NB4 (cell line): ENCODE measurements around the gene TSKS.

Experiments used
- DNase-seq: peaks from one replicate; pipeline ENCODE4 v3.0.0; 2010; ENCODE audit warnings: low read depth
- H3K4me3 ChIP-seq: one replicate; pipeline ENCODE4 v1.5.1; 2011; ENCODE audit warnings: mild to moderate bottlenecking, low read depth, low read length, moderate library complexity
- CTCF ChIP-seq: IDR thresholded peaks from one replicate; pipeline ENCODE4 v1.5.1; 2012; ENCODE audit warnings: low read depth, low read length
- MAX ChIP-seq: IDR thresholded peaks from 2 replicates; pipeline ENCODE4 v1.6.1; 2011; ENCODE audit warnings: low read depth, low read length
- MYC ChIP-seq: IDR thresholded peaks from 2 replicates; pipeline ENCODE4 v1.6.1; 2011; ENCODE audit warnings: low read depth, low read length
- POLR2A ChIP-seq: IDR thresholded peaks from 2 replicates; pipeline ENCODE4 v1.6.1; 2011; ENCODE audit warnings: mild to moderate bottlenecking; ENCODE audit not compliant: insufficient read length; ENCODE audit errors: extremely low read depth

TSKS gene

GRCh38 chr19:49746206-49746958 lies 16.7 kb downstream of the TSKS start:
- peak; percentile 44 for DNase-seq
- no peak overlapping the region for H3K4me3 ChIP-seq
- TF ChIP-seq MAX (no peak), MYC (no peak), POLR2A (no peak), CTCF (no peak)

- no peak overlapping the region for H3K4me3 ChIP-seq
- no peak for DNase-seq
- no peak for TF ChIP-seq CTCF
- no peak for TF ChIP-seq MYC
- TF ChIP-seq POLR2A: no peak
- no peak for TF ChIP-seq MAX
Observed at GRCh38 chr19:49744946-49745381, 18.1 kb downstream of the TSKS start.

- no peak overlapping the region for H3K4me3 ChIP-seq
- DNase-seq: peak; percentile 92
- TF ChIP-seq MYC (no peak), POLR2A (no peak)
Observed at GRCh38 chr19:49741210-49741844, 21.8 kb downstream of the TSKS start.

GRCh38 chr19:49739933-49740332 lies 23.2 kb downstream of the TSKS start:
- TF ChIP-seq POLR2A: no peak
- no peak for TF ChIP-seq CTCF
- no peak for TF ChIP-seq MAX
- DNase-seq: no peak
- H3K4me3 ChIP-seq: no peak overlapping the region

GRCh38 chr19:49739098-49739497 lies 24.0 kb downstream of the TSKS start:
- DNase-seq: no peak
- no peak for TF ChIP-seq MYC
- TF ChIP-seq CTCF: no peak
- TF ChIP-seq MAX: no peak
- no peak for TF ChIP-seq POLR2A
- H3K4me3 ChIP-seq: no peak overlapping the region

- no peak for DNase-seq
- H3K4me3 ChIP-seq: no peak overlapping the region
- no peak for TF ChIP-seq CTCF
- TF ChIP-seq POLR2A: no peak
- no peak for TF ChIP-seq MAX
- TF ChIP-seq MYC: no peak
Observed at GRCh38 chr19:49738268-49738667, 24.8 kb downstream of the TSKS start.
